Natural killer cell (primary cell): ENCODE data around the gene TGFBR3. TPM values are rescaled to one million over a fixed set of nuclear protein-coding genes. Genes with fewer than 3 reads are reported as not detected.

ENCODE experiments used
- ATAC-seq, 3 donors: fragments of 150-1000 bp in 2 of 3; fragments of 200-7000 bp in 1 of 3; cut with Tn5 transposase; 1 replicate in 1 of 3; 2 replicates in 2 of 3; pipeline ENCODE4 v1.10.0; 2021; ENCODE audit warnings: mild to moderate bottlenecking in 2 of 3, moderate library complexity in 2 of 3
- DNase-seq, 2 donors: peaks; one replicate each; pipeline versions ENCODE4 v3.0.0 to v3.0.0-alpha.2; 2013 to 2021; ENCODE audit warnings: mixed read lengths in 1 of 2
- H3K27ac ChIP-seq: one replicate; pipeline ENCODE4 v1.5.1; 2013; ENCODE audit warnings: mild to moderate bottlenecking, low read length
- H3K27me3 ChIP-seq: one replicate; pipeline ENCODE4 v1.6.1; 2013; ENCODE audit warnings: low read length; ENCODE audit not compliant: control insufficient read depth, insufficient read depth
- H3K36me3 ChIP-seq: one replicate; pipeline ENCODE4 v1.6.1; 2013; ENCODE audit warnings: low read length; ENCODE audit not compliant: control insufficient read depth, insufficient read depth
- H3K4me1 ChIP-seq: one replicate; pipeline ENCODE4 v1.6.1; 2013; ENCODE audit warnings: low read length; ENCODE audit not compliant: control insufficient read depth, insufficient read depth
- H3K4me3 ChIP-seq: one replicate; pipeline ENCODE4 v1.5.1; 2013; ENCODE audit warnings: low read length
- H3K9me3 ChIP-seq: one replicate; pipeline ENCODE4 v1.6.1; 2013; ENCODE audit warnings: low read length; ENCODE audit not compliant: control insufficient read depth, insufficient read depth
- H3K27ac Mint-ChIP-seq, 2 donors: one replicate each; pipeline ENCODE4 v1.8.0; 2022; ENCODE audit warnings: mild to moderate bottlenecking in 2 of 2, mixed read lengths in 2 of 2, moderate library complexity in 1 of 2
- H3K27me3 Mint-ChIP-seq, 2 donors: one replicate each; pipeline ENCODE4 v1.8.0; 2022; ENCODE audit warnings: low read depth in 2 of 2, mixed read lengths in 2 of 2
- H3K36me3 Mint-ChIP-seq: one replicate; pipeline ENCODE4 v1.8.0; 2022; ENCODE audit warnings: mixed read lengths
- H3K4me1 Mint-ChIP-seq, 2 donors: one replicate each; pipeline ENCODE4 v1.8.0; 2022; ENCODE audit warnings: mixed read lengths in 2 of 2
- H3K4me3 Mint-ChIP-seq: one replicate; pipeline ENCODE4 v1.8.0; 2022; ENCODE audit warnings: mild to moderate bottlenecking, moderate library complexity, mixed read lengths
- H3K9me3 Mint-ChIP-seq, 2 donors: one replicate each; pipeline ENCODE4 v1.8.0; 2022; ENCODE audit warnings: mixed read lengths in 2 of 2
- WGBS: methylation state at CpG from one replicate; pipeline ENCODE4 v1.1.7; 2013; ENCODE audit warnings: missing lambda C conversion rate; ENCODE audit not compliant: insufficient coverage; 5-methylcytosine and 5-hydroxymethylcytosine counted together
- intact Hi-C: fragments of 100-400 bp; cut with micrococcal nuclease; formaldehyde crosslinking; loops from one replicate; pipeline ENCODE4 v1.14.2; 2022
- total RNA-seq, 4 donors: library from RNA; stranded (reverse); fragments of 120-200 nt in 1 of 4; gene quantifications; one replicate each; pipeline versions ENCODE4 v1.2.3 to v1.2.4, GENCODE V29; 2013 to 2022
- TF ChIP-seq, protein P1 (sequence below): fragments of 200-600 bp; IDR thresholded peaks from one replicate; pipeline ENCODE4 v1.8.0; 2022; ENCODE audit warnings: antibody characterized with exemption

TGFBR3 gene
- total RNA-seq, 3 donors from 2014 or later (not counting 1 experiment from before 2014, with no cell fraction given), result 225 to 274 (median 243) TPM

DNA sequence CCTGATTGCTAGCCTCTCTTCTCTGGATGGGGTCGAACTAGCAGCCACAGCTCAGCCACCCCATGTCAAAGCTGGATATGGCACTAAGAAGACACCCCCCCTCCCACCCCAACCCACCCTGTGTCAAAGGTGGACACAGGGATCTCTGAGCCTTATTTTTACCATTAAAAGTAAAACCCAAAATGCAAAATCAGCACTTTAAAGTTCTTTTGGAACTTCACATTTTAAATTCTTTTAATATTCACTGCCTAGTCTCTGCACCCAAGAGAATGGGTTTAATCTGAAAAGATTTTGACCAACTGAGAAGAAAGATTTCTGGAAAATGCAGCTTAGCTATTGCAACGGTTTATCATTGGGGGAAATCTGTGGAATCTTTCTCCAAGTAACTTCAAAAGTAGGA lies 167.6 kb downstream of the TGFBR3 start:
- intact Hi-C loops, result no loop called here
- no peaks in the 10 kb centered on the region for H3K9me3 Mint-ChIP-seq
- peaks cover 34 to 35% of the 10 kb centered on the region in 2 donors for H3K4me1 Mint-ChIP-seq
- no peaks in the 10 kb centered on the region for H3K27me3 ChIP-seq
- H3K27ac ChIP-seq, result no peak overlapping the region
- peak overlapping the region in 1 of 2 donors; percentile 99 for H3K27ac Mint-ChIP-seq
- H3K4me3 ChIP-seq, result no peak overlapping the region
- peaks cover 78% of the 10 kb centered on the region for H3K36me3 ChIP-seq
- H3K36me3 Mint-ChIP-seq, result peaks cover 23% of the 10 kb centered on the region
- 76% methylated on average over 2 of the region's 2 CpGs for WGBS
- no peak overlapping the region for H3K4me3 Mint-ChIP-seq
- no peaks in the 10 kb centered on the region for H3K27me3 Mint-ChIP-seq
- TF ChIP-seq, protein P1, sequence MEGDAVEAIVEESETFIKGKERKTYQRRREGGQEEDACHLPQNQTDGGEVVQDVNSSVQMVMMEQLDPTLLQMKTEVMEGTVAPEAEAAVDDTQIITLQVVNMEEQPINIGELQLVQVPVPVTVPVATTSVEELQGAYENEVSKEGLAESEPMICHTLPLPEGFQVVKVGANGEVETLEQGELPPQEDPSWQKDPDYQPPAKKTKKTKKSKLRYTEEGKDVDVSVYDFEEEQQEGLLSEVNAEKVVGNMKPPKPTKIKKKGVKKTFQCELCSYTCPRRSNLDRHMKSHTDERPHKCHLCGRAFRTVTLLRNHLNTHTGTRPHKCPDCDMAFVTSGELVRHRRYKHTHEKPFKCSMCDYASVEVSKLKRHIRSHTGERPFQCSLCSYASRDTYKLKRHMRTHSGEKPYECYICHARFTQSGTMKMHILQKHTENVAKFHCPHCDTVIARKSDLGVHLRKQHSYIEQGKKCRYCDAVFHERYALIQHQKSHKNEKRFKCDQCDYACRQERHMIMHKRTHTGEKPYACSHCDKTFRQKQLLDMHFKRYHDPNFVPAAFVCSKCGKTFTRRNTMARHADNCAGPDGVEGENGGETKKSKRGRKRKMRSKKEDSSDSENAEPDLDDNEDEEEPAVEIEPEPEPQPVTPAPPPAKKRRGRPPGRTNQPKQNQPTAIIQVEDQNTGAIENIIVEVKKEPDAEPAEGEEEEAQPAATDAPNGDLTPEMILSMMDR, result no peak
- no peaks in the 10 kb centered on the region for H3K9me3 ChIP-seq
- peaks cover 12% of the 10 kb centered on the region for H3K4me1 ChIP-seq
- ATAC-seq, result no peak
- DNase-seq, result no peak

DNA sequence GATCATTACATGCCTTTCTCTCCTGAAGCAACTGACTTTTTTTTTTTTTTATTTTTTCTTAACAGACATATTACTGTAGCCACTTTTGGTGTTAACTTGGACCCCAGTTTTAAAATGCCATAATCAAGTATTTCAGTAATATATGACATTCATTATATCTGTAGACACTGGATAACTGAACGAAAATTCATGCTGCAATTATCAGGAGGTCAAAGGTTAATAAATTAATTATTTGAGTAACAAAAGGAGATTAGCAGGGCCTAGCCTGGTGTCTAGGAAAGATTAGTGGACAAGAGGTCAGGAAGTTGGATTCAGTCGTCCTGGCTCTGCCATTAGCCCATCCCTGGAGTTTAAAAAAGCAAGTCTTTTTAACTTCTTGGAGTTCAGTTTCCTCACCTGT lies 168.1 kb downstream of the TGFBR3 start:
- DNase-seq, result no peak
- no peak overlapping the region for H3K4me3 Mint-ChIP-seq
- Histone ChIP-seq H3K4me1 (peaks cover 17% of the 10 kb centered on the region), H3K9me3 (no peaks in the 10 kb centered on the region), H3K36me3 (peaks cover 77% of the 10 kb centered on the region), H3K27me3 (no peaks in the 10 kb centered on the region), H3K27ac (no peak overlapping the region), H3K4me3 (no peak overlapping the region)
- H3K36me3 Mint-ChIP-seq, result peaks cover 23% of the 10 kb centered on the region
- intact Hi-C loops, result no loop called here
- H3K27ac Mint-ChIP-seq, result peak overlapping the region in 1 of 2 donors; percentile 99
- ATAC-seq, result no peak
- H3K9me3 Mint-ChIP-seq, result no peaks in the 10 kb centered on the region
- 90% methylated on average over 2 of the region's 2 CpGs for WGBS
- TF ChIP-seq, protein P1, result no peak
- no peaks in the 10 kb centered on the region for H3K27me3 Mint-ChIP-seq
- peaks cover 39 to 41% of the 10 kb centered on the region in 2 donors for H3K4me1 Mint-ChIP-seq

DNA sequence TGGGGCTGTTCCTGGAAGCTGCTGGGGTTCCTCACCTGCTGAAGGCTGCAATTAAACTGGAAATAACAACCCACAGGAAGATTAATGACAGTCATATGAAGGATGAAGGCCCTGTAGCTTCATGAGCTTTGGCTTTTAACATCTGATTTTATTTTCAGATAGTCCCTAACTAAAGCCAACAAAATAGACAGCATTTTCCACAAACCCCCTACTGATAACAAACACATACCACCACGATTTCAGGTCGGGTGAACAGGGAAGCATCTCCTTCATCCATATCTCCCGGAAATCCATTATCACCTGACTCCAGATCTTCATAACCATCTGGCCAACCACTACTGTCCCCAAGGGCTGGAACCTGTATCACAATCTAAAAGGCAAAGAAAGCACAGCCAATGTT lies 169.6 kb downstream of the TGFBR3 start:
- WGBS, result 85% methylated on average over 3 of the region's 3 CpGs
- peaks cover 78% of the 10 kb centered on the region for H3K36me3 ChIP-seq
- TF ChIP-seq, protein P1, result no peak
- intact Hi-C loops, result no loop called here
- ATAC-seq (no peak), DNase-seq (no peak)
- H3K4me3 Mint-ChIP-seq, result no peak overlapping the region
- peaks cover 38% of the 10 kb centered on the region for H3K36me3 Mint-ChIP-seq
- peak overlapping the region; percentile 94 to 99 for H3K27ac Mint-ChIP-seq
- peaks cover 49 to 50% of the 10 kb centered on the region in 2 donors for H3K4me1 Mint-ChIP-seq
- H3K27ac ChIP-seq, result no peak overlapping the region
- H3K27me3 Mint-ChIP-seq, result no peaks in the 10 kb centered on the region
- peaks cover 22% of the 10 kb centered on the region for H3K4me1 ChIP-seq
- no peak overlapping the region for H3K4me3 ChIP-seq
- no peaks in the 10 kb centered on the region for H3K27me3 ChIP-seq
- no peaks in the 10 kb centered on the region for H3K9me3 Mint-ChIP-seq
- H3K9me3 ChIP-seq, result no peaks in the 10 kb centered on the region

DNA sequence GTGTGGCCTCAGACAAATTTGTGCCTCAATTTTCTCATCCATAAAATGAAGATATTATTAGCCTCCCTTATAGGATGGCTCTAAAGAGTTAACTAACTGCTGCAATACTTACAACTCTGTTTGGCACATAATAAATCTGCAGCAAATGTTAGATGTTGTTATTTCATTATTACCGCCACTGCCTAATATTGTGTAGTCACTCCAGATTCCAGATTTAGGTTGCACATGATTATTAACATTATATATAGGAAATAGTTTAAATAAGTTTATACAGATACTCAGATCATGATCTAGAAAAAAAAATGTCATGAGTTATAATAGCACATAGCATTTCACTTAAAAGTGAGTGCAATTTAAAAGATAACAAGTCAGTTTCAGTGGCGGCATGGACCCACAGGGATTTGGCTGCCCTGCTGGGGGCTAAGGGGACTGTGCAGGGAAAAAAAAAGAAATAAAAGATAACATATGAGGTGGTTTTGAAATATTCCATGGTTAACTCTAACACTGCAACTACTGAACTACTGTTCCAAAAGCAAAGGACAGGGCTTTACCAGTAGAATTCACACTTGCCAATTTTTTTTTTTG lies 170.4 kb downstream of the TGFBR3 start:
- Mint-ChIP-seq H3K27ac (peak overlapping the region; percentile 94 to 99), H3K36me3 (peaks cover 46% of the 10 kb centered on the region)
- peaks cover 78% of the 10 kb centered on the region for H3K36me3 ChIP-seq

More for the DNA sequence above, 170.4 kb downstream of the TGFBR3 start:
- WGBS, result 100% methylated on average over 1 of the region's 2 CpGs
- H3K4me3 Mint-ChIP-seq, result no peak overlapping the region
- intact Hi-C loops, result no loop called here
- Histone ChIP-seq H3K4me1 (peaks cover 27% of the 10 kb centered on the region), H3K27me3 (no peaks in the 10 kb centered on the region), H3K4me3 (no peak overlapping the region), H3K9me3 (no peaks in the 10 kb centered on the region), H3K27ac (no peak overlapping the region)
- H3K9me3 Mint-ChIP-seq, result no peaks in the 10 kb centered on the region
- no peak for ATAC-seq
- DNase-seq, result no peak
- peaks cover 57 to 58% of the 10 kb centered on the region in 2 donors for H3K4me1 Mint-ChIP-seq
- TF ChIP-seq, protein P1, result no peak
- H3K27me3 Mint-ChIP-seq, result no peaks in the 10 kb centered on the region
